Smooth muscle cell of the umbilical artery (primary cell): ENCODE results near the gene TMEM38A. TPM values are rescaled to one million over a fixed set of nuclear protein-coding genes. Genes with fewer than 3 reads are reported as not detected.

Source experiments
- total RNA-seq: library from RNA; depleted of rRNA; stranded (reverse); fragments of >200 nt; gene quantifications from 2 replicates; pipeline ENCODE4 v1.2.3, GENCODE V29; 2014

Gene TMEM38A
- 1.0 and 2.1 TPM in 2 replicates for total RNA-seq

GRCh38 chr19:16660763-16661479 lies at the start of gene TMEM38A:
TSS of gene TMEM38A (plus strand) at chr19:16661139. CDS start at chr19:16661218, 79 bp downstream.

GRCh38 chr19:16628183-16628983 lies 32.6 kb upstream of the TMEM38A start, which contains the start of gene MED26:
TSS of gene MED26 (minus strand) at chr19:16628204. CDS start at chr19:16627943, 261 bp downstream.

GRCh38 chr19:16659832-16660708 lies 869 bp upstream of the TMEM38A start, which contains the start of gene SMIM7:
TSS of gene SMIM7 (minus strand) at chr19:16660144. CDS start at chr19:16660110, 34 bp downstream.

Other genes starting within 250 kb of the TMEM38A start
- 14.6 and 15.8 TPM in 2 replicates for gene EPS15L1, start 189.2 kb upstream of the TMEM38A start, total RNA-seq
- 0.09 TPM in 1 of 2 replicates, not detected in the other for gene CALR3, start 165.0 kb upstream of the TMEM38A start, total RNA-seq
- 5.3 and 6.1 TPM in 2 replicates for gene C19orf44, start 164.7 kb upstream of the TMEM38A start, total RNA-seq
- 6.2 and 7.3 TPM in 2 replicates for gene CHERP, start 118.7 kb upstream of the TMEM38A start, total RNA-seq
- 60.0 and 66.2 TPM in 2 replicates for gene SLC35E1, start 88.7 kb upstream of the TMEM38A start, total RNA-seq
- 2.4 and 5.7 TPM in 2 replicates for gene MED26, start 32.9 kb upstream of the TMEM38A start, total RNA-seq
- 54.9 and 90.6 TPM in 2 replicates for gene SMIM7, start 995 bp upstream of the TMEM38A start, total RNA-seq
- not detected in 2 replicates for gene NWD1, start 58.7 kb downstream of the TMEM38A start, total RNA-seq
- gene SIN3B, start 168.3 kb downstream of the TMEM38A start, total RNA-seq = 22.6 and 60.9 TPM in 2 replicates
- gene F2RL3, start 227.9 kb downstream of the TMEM38A start, total RNA-seq = not detected in 2 replicates